ENCODE measurements around the gene ABTB1. TPM values are rescaled to one million over a fixed set of nuclear protein-coding genes. Genes with fewer than 3 reads are reported as not detected.

Gene ABTB1
- total RNA-seq, 1 experiment from 2014 or later, result 3.6 TPM

DNA sequence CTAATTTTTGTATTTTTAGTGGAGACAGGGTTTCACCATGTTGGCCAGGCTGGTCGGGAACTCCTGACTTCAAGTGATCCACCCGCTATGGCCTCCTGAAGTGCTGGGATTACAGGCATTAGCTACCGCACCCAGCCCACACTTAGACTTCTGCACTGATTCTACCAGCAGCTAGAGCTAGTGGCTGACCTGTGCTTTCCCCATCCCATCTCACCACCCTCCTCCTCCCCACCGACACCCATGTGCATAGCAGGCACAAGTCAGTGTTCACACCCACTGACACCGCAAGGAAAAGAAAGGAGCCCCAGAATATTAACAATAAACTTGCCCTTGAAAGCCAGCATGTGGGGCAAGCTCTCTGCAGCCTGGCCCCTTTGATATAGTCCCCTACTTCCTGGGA, 11.2 kb upstream of the ABTB1 start:
- no peak overlapping the region for H3K27ac ChIP-seq (ENCODE audit: low read length)
- H4K20me1 ChIP-seq (ENCODE audit: low read length), result no peaks in the 10 kb centered on the region
- H3K9ac ChIP-seq (ENCODE audit: low read length), result no peak overlapping the region
- no peak overlapping the region for H3K4me2 ChIP-seq (ENCODE audit: low read length)
- no peak for DNase-seq
- no peaks in the 10 kb centered on the region for H3K36me3 ChIP-seq (ENCODE audit: low read depth, low read length)
- POLR2A ChIA-PET (ENCODE audit: unreplicated experiment), result no interaction called here
- H3K9me2 ChIP-seq (replicated peaks; ENCODE audit: low read length), result no peaks in the 10 kb centered on the region
- no peaks in the 10 kb centered on the region for H3K27me3 ChIP-seq (ENCODE audit: low read length)
- H3F3A ChIP-seq (ENCODE audit: low read length, unreplicated experiment), result no peaks in the 10 kb centered on the region
- TF ChIP-seq EZH2 (IDR thresholded peaks at IDR 0.05; ENCODE audit: low read length, unreplicated experiment), result no peak
- TF ChIP-seq, protein P1, sequence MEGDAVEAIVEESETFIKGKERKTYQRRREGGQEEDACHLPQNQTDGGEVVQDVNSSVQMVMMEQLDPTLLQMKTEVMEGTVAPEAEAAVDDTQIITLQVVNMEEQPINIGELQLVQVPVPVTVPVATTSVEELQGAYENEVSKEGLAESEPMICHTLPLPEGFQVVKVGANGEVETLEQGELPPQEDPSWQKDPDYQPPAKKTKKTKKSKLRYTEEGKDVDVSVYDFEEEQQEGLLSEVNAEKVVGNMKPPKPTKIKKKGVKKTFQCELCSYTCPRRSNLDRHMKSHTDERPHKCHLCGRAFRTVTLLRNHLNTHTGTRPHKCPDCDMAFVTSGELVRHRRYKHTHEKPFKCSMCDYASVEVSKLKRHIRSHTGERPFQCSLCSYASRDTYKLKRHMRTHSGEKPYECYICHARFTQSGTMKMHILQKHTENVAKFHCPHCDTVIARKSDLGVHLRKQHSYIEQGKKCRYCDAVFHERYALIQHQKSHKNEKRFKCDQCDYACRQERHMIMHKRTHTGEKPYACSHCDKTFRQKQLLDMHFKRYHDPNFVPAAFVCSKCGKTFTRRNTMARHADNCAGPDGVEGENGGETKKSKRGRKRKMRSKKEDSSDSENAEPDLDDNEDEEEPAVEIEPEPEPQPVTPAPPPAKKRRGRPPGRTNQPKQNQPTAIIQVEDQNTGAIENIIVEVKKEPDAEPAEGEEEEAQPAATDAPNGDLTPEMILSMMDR (conservative IDR thresholded peaks at IDR 0.05; ENCODE audit: low read depth, low read length), result no peak
- TF ChIP-seq EZH2phosphoT487 (IDR thresholded peaks at IDR 0.05; ENCODE audit: borderline replicate concordance, low read length), result no peak
- no TSS peak for BruUV-seq (replicated peaks)
- intact Hi-C loops (cut with micrococcal nuclease), result no loop called here
- no peak overlapping the region for H2AFZ ChIP-seq (ENCODE audit: low read length)
- H3K4me1 ChIP-seq (ENCODE audit: insufficient read depth, low read length), result no peaks in the 10 kb centered on the region
- no peak for ATAC-seq
- no peak overlapping the region for H3K4me3 ChIP-seq (ENCODE audit: low read length)
- no peaks in the 10 kb centered on the region for H3K9me3 ChIP-seq (ENCODE audit: low read length)
- CTCF ChIA-PET, result no interaction called here
- no peaks in the 10 kb centered on the region for H3K79me2 ChIP-seq (ENCODE audit: low read length)

DNA sequence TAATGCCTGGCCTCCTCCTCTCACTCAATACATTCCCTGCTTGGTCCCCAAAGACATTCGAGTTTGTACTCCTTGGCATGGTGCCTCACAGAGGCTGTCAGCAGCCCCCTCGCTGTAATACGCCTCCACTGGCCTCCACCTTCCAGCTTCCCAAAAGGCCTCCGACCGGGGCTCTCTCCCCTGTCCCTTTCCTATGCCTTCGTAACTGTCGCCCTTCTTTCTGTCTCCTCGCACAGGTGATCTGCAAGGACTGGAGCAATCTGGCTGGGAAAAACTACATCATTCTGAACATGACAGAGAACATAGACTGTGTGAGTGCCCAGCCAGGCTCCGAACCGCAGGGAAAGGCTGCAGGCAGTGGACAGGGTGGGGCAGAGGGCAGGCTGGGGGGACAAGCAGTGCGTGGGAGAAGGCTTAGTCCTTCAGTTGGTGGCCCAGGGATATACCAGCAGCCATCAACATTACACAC, 10.7 kb upstream of the ABTB1 start:
- Histone ChIP-seq H3K9ac (ENCODE audit: low read length) (no peak overlapping the region), H2AFZ (ENCODE audit: low read length) (no peak overlapping the region), H3K36me3 (ENCODE audit: low read depth, low read length) (no peaks in the 10 kb centered on the region), H3K79me2 (ENCODE audit: low read length) (no peaks in the 10 kb centered on the region), H4K20me1 (ENCODE audit: low read length) (no peaks in the 10 kb centered on the region), H3K4me1 (ENCODE audit: insufficient read depth, low read length) (no peaks in the 10 kb centered on the region), H3K9me3 (ENCODE audit: low read length) (no peaks in the 10 kb centered on the region), H3K9me2 (replicated peaks; ENCODE audit: low read length) (no peaks in the 10 kb centered on the region), H3K27ac (ENCODE audit: low read length) (no peak overlapping the region), H3K27me3 (ENCODE audit: low read length) (no peaks in the 10 kb centered on the region), H3F3A (ENCODE audit: low read length, unreplicated experiment) (no peaks in the 10 kb centered on the region), H3K4me3 (ENCODE audit: low read length) (no peak overlapping the region), H3K4me2 (ENCODE audit: low read length) (no peak overlapping the region)
- TF ChIP-seq, protein P1 (conservative IDR thresholded peaks at IDR 0.05; ENCODE audit: low read depth, low read length), result no peak
- TF ChIP-seq EZH2phosphoT487 (IDR thresholded peaks at IDR 0.05; ENCODE audit: borderline replicate concordance, low read length) (no peak), EZH2 (IDR thresholded peaks at IDR 0.05; ENCODE audit: low read length, unreplicated experiment) (no peak)
- no peak for ATAC-seq
- no peak for DNase-seq
- ChIA-PET POLR2A (ENCODE audit: unreplicated experiment) (no interaction called here), CTCF (no interaction called here)
- BruUV-seq (replicated peaks), result no TSS peak
- intact Hi-C loops (cut with micrococcal nuclease), result no loop called here

DNA sequence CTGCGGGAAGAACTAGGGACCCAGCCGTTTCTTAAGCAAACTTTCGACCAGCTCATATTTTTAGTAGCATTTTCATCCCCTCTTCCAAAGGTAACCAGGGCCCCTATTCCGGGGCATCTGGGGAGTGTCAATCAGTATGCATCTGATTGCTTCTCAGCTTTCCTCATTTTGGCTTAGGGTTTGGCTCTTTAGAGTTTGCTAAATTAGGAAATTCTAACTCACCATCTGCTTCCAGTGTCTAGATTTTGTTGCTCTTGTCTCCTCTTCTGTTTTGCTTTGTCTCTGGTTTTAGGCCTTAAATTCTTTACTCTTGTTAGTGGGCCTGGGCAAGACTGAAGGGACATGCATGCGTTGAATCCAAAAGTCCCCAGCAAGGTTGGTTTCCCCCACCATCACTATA, 9.6 kb upstream of the ABTB1 start:
- TF ChIP-seq EZH2 (IDR thresholded peaks at IDR 0.05; ENCODE audit: low read length, unreplicated experiment) (no peak), EZH2phosphoT487 (IDR thresholded peaks at IDR 0.05; ENCODE audit: borderline replicate concordance, low read length) (no peak)
- TF ChIP-seq, protein P1 (conservative IDR thresholded peaks at IDR 0.05; ENCODE audit: low read depth, low read length), result no peak
- CTCF ChIA-PET, result no interaction called here
- Histone ChIP-seq H3K4me2 (ENCODE audit: low read length) (no peak overlapping the region), H3F3A (ENCODE audit: low read length, unreplicated experiment) (no peaks in the 10 kb centered on the region), H3K4me3 (ENCODE audit: low read length) (no peak overlapping the region), H3K36me3 (ENCODE audit: low read depth, low read length) (no peaks in the 10 kb centered on the region), H3K9me3 (ENCODE audit: low read length) (no peaks in the 10 kb centered on the region), H2AFZ (ENCODE audit: low read length) (no peak overlapping the region), H3K27ac (ENCODE audit: low read length) (no peak overlapping the region), H3K79me2 (ENCODE audit: low read length) (no peaks in the 10 kb centered on the region), H3K9ac (ENCODE audit: low read length) (no peak overlapping the region), H4K20me1 (ENCODE audit: low read length) (no peaks in the 10 kb centered on the region), H3K4me1 (ENCODE audit: insufficient read depth, low read length) (no peaks in the 10 kb centered on the region), H3K9me2 (replicated peaks; ENCODE audit: low read length) (no peaks in the 10 kb centered on the region), H3K27me3 (ENCODE audit: low read length) (no peaks in the 10 kb centered on the region)
- intact Hi-C loops (cut with micrococcal nuclease), result no loop called here
- ATAC-seq, result no peak
- POLR2A ChIA-PET (ENCODE audit: unreplicated experiment), result no interaction called here
- DNase-seq, result no peak
- no TSS peak for BruUV-seq (replicated peaks)
